ENCODE results near the gene SLC30A4. TPM values are rescaled to one million over a fixed set of nuclear protein-coding genes. Genes with fewer than 3 reads are reported as not detected.

The SLC30A4 gene
- total and polyA plus RNA-seq, 2 of the 8 experiments (the other 6 are each of a cell fraction or from before 2014, with no cell fraction given): under 0.01 to 0.07 TPM

DNA sequence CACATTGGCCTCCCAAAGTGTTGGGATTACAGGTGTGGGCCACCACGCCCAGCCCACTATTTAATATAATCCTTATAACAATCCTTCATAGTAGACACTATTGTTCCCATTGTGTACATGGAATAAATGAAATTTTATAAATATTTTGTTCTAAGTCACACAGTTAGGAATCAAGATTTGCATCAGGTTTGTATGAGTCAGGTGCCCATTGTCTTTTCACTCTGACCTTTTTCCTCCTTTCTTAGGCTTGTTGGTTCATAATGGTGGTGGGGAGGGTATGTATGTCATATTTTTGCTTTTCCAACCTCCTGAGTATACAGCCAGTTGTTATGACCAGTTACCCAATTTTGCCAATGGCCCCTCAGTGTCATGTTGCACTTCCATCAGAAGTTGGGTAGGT, 18.0 kb upstream of the SLC30A4 start:
- WGBS, 2 experiments (ENCODE audit: extremely low coverage in 1 of 2, insufficient coverage in 1 of 2, insufficient read length in 1 of 2, insufficient replicate concordance in 2 of 2, low coverage in 1 of 2, low lambda C conversion rate in 2 of 2, missing lambda C conversion rate in 1 of 2): 87% methylated on average over 1 of the region's 1 CpG; no CpG with 5 or more reads in 1 of the 2 experiments
- FAIRE-seq: no peak
- TF ChIP-seq EP300 (IDR thresholded peaks at IDR 0.05; ENCODE audit: borderline replicate concordance in 1 of 2, low read depth in 2 of 2, low read length in 2 of 2) (no peak), CBX5 (IDR thresholded peaks at IDR 0.05; ENCODE audit: low read depth, low read length) (no peak), PHF8 (conservative IDR thresholded peaks at IDR 0.05; ENCODE audit: low read depth, low read length) (no peak), POLR2AphosphoS5 (IDR thresholded peaks at IDR 0.05; ENCODE audit: low read depth, low read length) (no peak), HDAC2 (IDR thresholded peaks at IDR 0.05; ENCODE audit: borderline replicate concordance in 1 of 2, low read depth in 2 of 2, low read length in 2 of 2) (no peak), CTCF (IDR thresholded peaks at IDR 0.05; ENCODE audit: control extremely low read depth in 1 of 3, insufficient read depth in 1 of 3, low read depth in 1 of 3, low read length in 3 of 3) (no peak), RFX5 (IDR thresholded peaks at IDR 0.05; ENCODE audit: borderline replicate concordance, low read depth, low read length) (no peak), KDM5A (IDR thresholded peaks at IDR 0.05; ENCODE audit: low read length) (no peak), KDM4A (IDR thresholded peaks at IDR 0.05; ENCODE audit: low read depth, low read length, severe bottlenecking) (no peak), SRF (IDR thresholded peaks at IDR 0.05; ENCODE audit: low read depth, low read length) (no peak), TBP (IDR thresholded peaks at IDR 0.05; ENCODE audit: low read depth, low read length) (no peak)

More for the DNA sequence above, 18.0 kb upstream of the SLC30A4 start:
- no peaks in the 10 kb centered on the region for H3K36me3 ChIP-seq (ENCODE audit: control insufficient read depth in 2 of 4, insufficient read depth in 4 of 4, low read length in 3 of 4)
- no peak overlapping the region for H3K4me3 ChIP-seq (ENCODE audit: extremely low read depth in 1 of 4, insufficient read depth in 2 of 4, low read depth in 3 of 4, low read length in 4 of 4)
- H3K27ac ChIP-seq (ENCODE audit: low read depth, low read length): no peak overlapping the region
- H3K79me1 ChIP-seq (ENCODE audit: low read depth, low read length): no peaks in the 10 kb centered on the region
- no peaks in the 10 kb centered on the region for H3K79me2 ChIP-seq (ENCODE audit: control insufficient read depth in 1 of 2, insufficient read depth in 2 of 2, low read length in 2 of 2)
- H3K4ac ChIP-seq (replicated peaks; ENCODE audit: insufficient read length, low read depth, low read length): no peak overlapping the region
- CTCF ChIA-PET (ENCODE audit: partially characterized antibody): no interaction called here
- no peak overlapping the region for H4K91ac ChIP-seq (replicated peaks; ENCODE audit: insufficient read length, low read length)
- H2AK5ac ChIP-seq (ENCODE audit: low read depth, low read length): no peak overlapping the region
- no peak overlapping the region for H2BK12ac ChIP-seq (ENCODE audit: low read depth, low read length)
- H2AFZ ChIP-seq (ENCODE audit: low read length): no peak overlapping the region
- H3K56ac ChIP-seq (replicated peaks; ENCODE audit: insufficient read length, low read depth, low read length): no peak overlapping the region
- DNase-seq (ENCODE audit: low read depth in 1 of 2, low spot score in 2 of 2): no peak
- H3K27me3 ChIP-seq (replicated peaks in 1 of 4; ENCODE audit: control insufficient read depth in 3 of 4, extremely low read depth in 1 of 4, insufficient read depth in 3 of 4, low read length in 3 of 4): no peaks in the 10 kb centered on the region
- H3K9me3 ChIP-seq (ENCODE audit: insufficient read depth in 2 of 2, low read depth in 1 of 2, low read length in 1 of 2): no peaks in the 10 kb centered on the region
- no peak overlapping the region for H2BK5ac ChIP-seq (ENCODE audit: low read depth, low read length)
- no peak overlapping the region for H2BK15ac ChIP-seq (ENCODE audit: low read length)
- no peak overlapping the region for H2BK120ac ChIP-seq (replicated peaks; ENCODE audit: low read depth, low read length)
- no peak overlapping the region for H2BK20ac ChIP-seq (ENCODE audit: low read length)
- no peak overlapping the region for H3K23ac ChIP-seq (ENCODE audit: insufficient read length)
- H4K8ac ChIP-seq (ENCODE audit: extremely low read depth, insufficient read depth, low read length): no peak overlapping the region
- peaks cover 0 to 3% (median under 1%) of the 10 kb centered on the region in 4 experiments; a peak in 2 of 7 replicates for H3K4me1 ChIP-seq (replicated peaks in 1 of 4; ENCODE audit: control insufficient read depth in 3 of 4, insufficient read depth in 4 of 4, low read length in 3 of 4)
- no peaks in the 10 kb centered on the region for H3K23me2 ChIP-seq (ENCODE audit: low read depth, low read length)
- no peak overlapping the region for H3K14ac ChIP-seq (ENCODE audit: insufficient read length)
- no peak overlapping the region for H3K18ac ChIP-seq (ENCODE audit: extremely low read depth, low read length)
- H3K4me2 ChIP-seq (ENCODE audit: insufficient read depth in 1 of 2, low read depth in 2 of 2, low read length in 2 of 2): no peak overlapping the region
- no peak overlapping the region for H4K5ac ChIP-seq (ENCODE audit: insufficient read length, low read depth, low read length)
- no peaks in the 10 kb centered on the region for H4K20me1 ChIP-seq (replicated peaks in 1 of 2; ENCODE audit: control insufficient read depth in 1 of 2, insufficient read depth in 2 of 2, low read length in 2 of 2)
- H3K9ac ChIP-seq (replicated peaks in 1 of 4; ENCODE audit: extremely low read depth in 1 of 4, low read depth in 3 of 4, low read length in 3 of 4): no peak overlapping the region
- POLR2A ChIA-PET (ENCODE audit: partially characterized antibody): no interaction called here

Measured in H1 (cell line).